ENCODE data around the gene TAS1R3. TPM values are rescaled to one million over a fixed set of nuclear protein-coding genes. Genes with fewer than 3 reads are reported as not detected.

TAS1R3 gene
- total and polyA plus RNA-seq, 2 experiments from 2014 or later = 0.14 TPM; not detected in 1

GRCh38 chr1:1313500-1314236 is 17.4 kb upstream of the TAS1R3 start (continued):
- TF ChIP-seq, protein P1, sequence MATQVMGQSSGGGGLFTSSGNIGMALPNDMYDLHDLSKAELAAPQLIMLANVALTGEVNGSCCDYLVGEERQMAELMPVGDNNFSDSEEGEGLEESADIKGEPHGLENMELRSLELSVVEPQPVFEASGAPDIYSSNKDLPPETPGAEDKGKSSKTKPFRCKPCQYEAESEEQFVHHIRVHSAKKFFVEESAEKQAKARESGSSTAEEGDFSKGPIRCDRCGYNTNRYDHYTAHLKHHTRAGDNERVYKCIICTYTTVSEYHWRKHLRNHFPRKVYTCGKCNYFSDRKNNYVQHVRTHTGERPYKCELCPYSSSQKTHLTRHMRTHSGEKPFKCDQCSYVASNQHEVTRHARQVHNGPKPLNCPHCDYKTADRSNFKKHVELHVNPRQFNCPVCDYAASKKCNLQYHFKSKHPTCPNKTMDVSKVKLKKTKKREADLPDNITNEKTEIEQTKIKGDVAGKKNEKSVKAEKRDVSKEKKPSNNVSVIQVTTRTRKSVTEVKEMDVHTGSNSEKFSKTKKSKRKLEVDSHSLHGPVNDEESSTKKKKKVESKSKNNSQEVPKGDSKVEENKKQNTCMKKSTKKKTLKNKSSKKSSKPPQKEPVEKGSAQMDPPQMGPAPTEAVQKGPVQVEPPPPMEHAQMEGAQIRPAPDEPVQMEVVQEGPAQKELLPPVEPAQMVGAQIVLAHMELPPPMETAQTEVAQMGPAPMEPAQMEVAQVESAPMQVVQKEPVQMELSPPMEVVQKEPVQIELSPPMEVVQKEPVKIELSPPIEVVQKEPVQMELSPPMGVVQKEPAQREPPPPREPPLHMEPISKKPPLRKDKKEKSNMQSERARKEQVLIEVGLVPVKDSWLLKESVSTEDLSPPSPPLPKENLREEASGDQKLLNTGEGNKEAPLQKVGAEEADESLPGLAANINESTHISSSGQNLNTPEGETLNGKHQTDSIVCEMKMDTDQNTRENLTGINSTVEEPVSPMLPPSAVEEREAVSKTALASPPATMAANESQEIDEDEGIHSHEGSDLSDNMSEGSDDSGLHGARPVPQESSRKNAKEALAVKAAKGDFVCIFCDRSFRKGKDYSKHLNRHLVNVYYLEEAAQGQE (IDR thresholded peaks at IDR 0.05; ENCODE audit: unreplicated experiment) = no peak
- no peak for TF ChIP-seq CREB1 (CRISPR knock-in tag; IDR thresholded peaks at IDR 0.05; ENCODE audit: low read depth)
- no peak for TF ChIP-seq NANOG (IDR thresholded peaks at IDR 0.05; ENCODE audit: borderline replicate concordance)
- TF ChIP-seq ZNF114 (CRISPR knock-in tag; IDR thresholded peaks at IDR 0.05) = no peak
- TF ChIP-seq POLR2AphosphoS5 (IDR thresholded peaks at IDR 0.05; ENCODE audit: low read depth) = no peak
- TF ChIP-seq EZH2phosphoT487 (IDR thresholded peaks at IDR 0.05; ENCODE audit: unreplicated experiment) = no peak
- TF ChIP-seq STAT1 (IDR thresholded peaks at IDR 0.05; ENCODE audit: unreplicated experiment) = no peak

DNA sequence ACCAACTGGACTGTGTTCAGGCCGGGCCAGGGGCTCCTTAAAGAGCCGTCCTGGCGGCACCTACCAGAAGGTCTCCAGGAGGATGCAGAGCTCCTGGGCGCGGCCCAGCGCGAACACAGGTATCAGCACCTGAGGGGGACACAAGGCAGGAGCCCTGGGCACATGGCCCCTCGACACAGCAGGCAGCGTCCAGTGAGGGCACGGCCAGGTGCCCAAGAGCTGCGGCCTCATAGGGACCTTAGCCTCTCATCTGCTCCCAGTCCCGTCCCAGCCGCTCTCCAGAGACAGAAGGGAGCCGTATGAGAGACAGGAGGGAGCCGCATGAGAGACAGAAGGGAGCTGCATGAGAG is 16.9 kb upstream of the TAS1R3 start:
- Histone ChIP-seq H3F3A (replicated peaks; ENCODE audit: low read depth) (peaks cover 22% of the 10 kb centered on the region), H3K4me1 (ENCODE audit: insufficient read depth) (peaks cover 7% of the 10 kb centered on the region; the same call in 1 of the 2 replicates), H4K20me1 (replicated peaks; ENCODE audit: insufficient read depth) (peaks cover 25% of the 10 kb centered on the region), H3K9me2 (ENCODE audit: insufficient read depth) (no peaks in the 10 kb centered on the region), H2AFZ (no peak overlapping the region), H3K79me2 (replicated peaks; ENCODE audit: insufficient read depth) (peaks cover 31% of the 10 kb centered on the region), H3K4me2 (no peak overlapping the region), H3K4me3 (no peak overlapping the region), H3K27ac (ENCODE audit: low read depth) (no peak overlapping the region), H3K27me3 (ENCODE audit: insufficient read depth) (no peaks in the 10 kb centered on the region), H3K36me3 (ENCODE audit: insufficient read depth) (peaks cover 8% of the 10 kb centered on the region; the same call in 1 of the 2 replicates)
- no peak for DNase-seq (ENCODE audit: low spot score)
- Mint-ChIP-seq H3K4me1 (peaks cover 18% of the 10 kb centered on the region), H3K27ac (no peak overlapping the region), H3K36me3 (ENCODE audit: low read depth) (peaks cover 55% of the 10 kb centered on the region), H3K9me3 (no peaks in the 10 kb centered on the region; the same call in 2 of the 3 replicates), H3K27me3 (ENCODE audit: insufficient read depth, low read depth, poor library complexity) (peaks cover 24% of the 10 kb centered on the region), H3K4me3 (no peak overlapping the region)
- ATAC-seq = no peak
- TF ChIP-seq, protein P2, sequence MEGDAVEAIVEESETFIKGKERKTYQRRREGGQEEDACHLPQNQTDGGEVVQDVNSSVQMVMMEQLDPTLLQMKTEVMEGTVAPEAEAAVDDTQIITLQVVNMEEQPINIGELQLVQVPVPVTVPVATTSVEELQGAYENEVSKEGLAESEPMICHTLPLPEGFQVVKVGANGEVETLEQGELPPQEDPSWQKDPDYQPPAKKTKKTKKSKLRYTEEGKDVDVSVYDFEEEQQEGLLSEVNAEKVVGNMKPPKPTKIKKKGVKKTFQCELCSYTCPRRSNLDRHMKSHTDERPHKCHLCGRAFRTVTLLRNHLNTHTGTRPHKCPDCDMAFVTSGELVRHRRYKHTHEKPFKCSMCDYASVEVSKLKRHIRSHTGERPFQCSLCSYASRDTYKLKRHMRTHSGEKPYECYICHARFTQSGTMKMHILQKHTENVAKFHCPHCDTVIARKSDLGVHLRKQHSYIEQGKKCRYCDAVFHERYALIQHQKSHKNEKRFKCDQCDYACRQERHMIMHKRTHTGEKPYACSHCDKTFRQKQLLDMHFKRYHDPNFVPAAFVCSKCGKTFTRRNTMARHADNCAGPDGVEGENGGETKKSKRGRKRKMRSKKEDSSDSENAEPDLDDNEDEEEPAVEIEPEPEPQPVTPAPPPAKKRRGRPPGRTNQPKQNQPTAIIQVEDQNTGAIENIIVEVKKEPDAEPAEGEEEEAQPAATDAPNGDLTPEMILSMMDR (conservative IDR thresholded peaks at IDR 0.05; ENCODE audit: low read depth in 2 of 2) = no peak
- no peak for TF ChIP-seq EZH2 (IDR thresholded peaks at IDR 0.05; ENCODE audit: low read depth, unreplicated experiment)
